HepG2 (cell line): ENCODE data around the gene RBBP8NL. TPM values are rescaled to one million over a fixed set of nuclear protein-coding genes. Genes with fewer than 3 reads are reported as not detected.

Experiments used
- ARHGAP35 ChIP-seq: sonication (generic); formaldehyde crosslinking; IDR thresholded peaks from 2 replicates; pipeline ENCODE4 v1.9.0; 2022; ENCODE audit warnings: mild to moderate bottlenecking, inconsistent platforms, moderate library complexity, missing genetic modification reagents, borderline replicate concordance
- ELF1 ChIP-seq: sonication (generic); formaldehyde crosslinking; IDR thresholded peaks from 2 replicates; pipeline ENCODE4 v1.4.0; 2020; ENCODE audit warnings: missing genetic modification reagents
- ETV5 ChIP-seq: IDR thresholded peaks from 2 replicates; pipeline ENCODE4 v1.6.1; 2018; ENCODE audit warnings: missing biosample characterization, missing genetic modification reagents, inconsistent platforms, borderline replicate concordance
- HDAC1 ChIP-seq: sonication (generic); formaldehyde crosslinking; IDR thresholded peaks from 2 replicates; pipeline ENCODE4 v1.5.1; 2020; ENCODE audit warnings: mild to moderate bottlenecking, missing genetic modification reagents
- HOXA9 ChIP-seq: sonication (generic); formaldehyde crosslinking; IDR thresholded peaks from 2 replicates; pipeline ENCODE4 v1.8.1; 2022; ENCODE audit warnings: missing genetic modification reagents, mild to moderate bottlenecking, moderate library complexity, borderline replicate concordance
- KLF12 ChIP-seq: sonication (generic); formaldehyde crosslinking; IDR thresholded peaks from 2 replicates; pipeline ENCODE4 v1.4.0; 2020; ENCODE audit warnings: missing genetic modification reagents, borderline replicate concordance
- ZNF468 ChIP-seq: sonication (generic); formaldehyde crosslinking; IDR thresholded peaks from 2 replicates; pipeline ENCODE4 v1.8.0; 2022; ENCODE audit warnings: mild to moderate bottlenecking, moderate library complexity, missing genetic modification reagents
- ZNF777 ChIP-seq: sonication (generic); formaldehyde crosslinking; IDR thresholded peaks from 2 replicates; pipeline ENCODE4 v1.4.0; 2020; ENCODE audit warnings: missing genetic modification reagents
- ZNF780A ChIP-seq: sonication (generic); formaldehyde crosslinking; IDR thresholded peaks from 2 replicates; pipeline ENCODE4 v1.8.0; 2022; ENCODE audit warnings: mild to moderate bottlenecking, missing genetic modification reagents, moderate library complexity
- ZNF891 ChIP-seq: sonication (generic); formaldehyde crosslinking; IDR thresholded peaks from 2 replicates; pipeline ENCODE4 v1.5.0; 2020; ENCODE audit warnings: mild to moderate bottlenecking, missing genetic modification reagents
- polyA plus RNA-seq, 8 experiments: library from polyadenylated mRNA; depleted of rRNA in 3 of 8; stranded (reverse) in 7 of 8; unstranded in 1 of 8; fragments of >200 nt; fragmentation: Illumina TruSeq in 4 of 8; extraction: Trizol in 4 of 8; gene quantifications; 2 replicates each; pipeline versions ENCODE4 v1.2.1 to v1.2.3, GENCODE V29; 2011 to 2016; ENCODE audit warnings: low read depth in 4 of 8, missing spikeins in 1 of 8, mixed read lengths in 1 of 8; ENCODE audit not compliant: insufficient read depth in 1 of 8
- total RNA-seq, 5 experiments: library from RNA; depleted of rRNA; stranded (reverse); fragments of >200 nt; fragmentation: Illumina TruSeq; extraction: Trizol; gene quantifications; 2 replicates each; pipeline ENCODE4 v1.2.3, GENCODE V29; 2016; ENCODE audit warnings: low read depth in 1 of 5
- TF ChIP-seq, protein P1 (sequence below): sonication (generic); formaldehyde crosslinking; IDR thresholded peaks from 2 replicates; pipeline ENCODE4 v1.4.0; 2020; ENCODE audit warnings: missing genetic modification reagents
- TF ChIP-seq, protein P2 (sequence below): sonication (generic); formaldehyde crosslinking; IDR thresholded peaks from 2 replicates; pipeline ENCODE4 v1.8.0; 2022; ENCODE audit warnings: mild to moderate bottlenecking, missing genetic modification reagents; ENCODE audit not compliant: insufficient replicate concordance
- TF ChIP-seq, protein P3 (sequence below): sonication (generic); formaldehyde crosslinking; IDR thresholded peaks from 2 replicates; pipeline ENCODE4 v1.4.0; 2020; ENCODE audit warnings: missing genetic modification reagents

The RBBP8NL gene
- total and polyA plus RNA-seq, 2 of the 13 experiments (the other 11 are each of a cell fraction or from before 2014, with no cell fraction given), result 0.69 to 0.86 TPM

DNA sequence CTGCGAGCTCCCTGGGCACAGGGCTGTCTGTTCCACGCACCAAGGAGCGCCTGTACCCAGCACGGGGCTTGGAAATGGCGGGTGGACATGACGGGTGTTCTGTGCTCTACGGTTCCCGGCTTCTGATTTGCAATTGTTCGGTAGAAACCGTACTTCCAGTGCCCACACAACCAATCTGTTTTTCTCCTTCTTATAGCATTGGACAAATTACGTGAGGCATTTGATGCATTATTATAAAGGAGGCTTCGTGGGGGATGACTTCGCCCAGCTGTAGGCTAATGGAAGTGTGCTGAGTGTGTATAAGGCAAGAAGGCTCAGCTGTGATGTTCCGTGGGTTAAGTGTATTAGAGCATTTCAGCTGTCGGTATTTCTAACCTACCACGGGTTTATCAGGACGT lies 50.3 kb downstream of the RBBP8NL start (continued):
- TF ChIP-seq HDAC1, result no peak
- TF ChIP-seq ZNF780A (CRISPR knock-in tag), result no peak
- peak; percentile 7; the same call in 1 of the 2 replicates for TF ChIP-seq ETV5
- no peak for TF ChIP-seq ZNF468 (CRISPR knock-in tag)
- TF ChIP-seq ZNF891 (CRISPR knock-in tag), result peak; percentile 3; the same call in 1 of the 2 replicates
- TF ChIP-seq, protein P1, sequence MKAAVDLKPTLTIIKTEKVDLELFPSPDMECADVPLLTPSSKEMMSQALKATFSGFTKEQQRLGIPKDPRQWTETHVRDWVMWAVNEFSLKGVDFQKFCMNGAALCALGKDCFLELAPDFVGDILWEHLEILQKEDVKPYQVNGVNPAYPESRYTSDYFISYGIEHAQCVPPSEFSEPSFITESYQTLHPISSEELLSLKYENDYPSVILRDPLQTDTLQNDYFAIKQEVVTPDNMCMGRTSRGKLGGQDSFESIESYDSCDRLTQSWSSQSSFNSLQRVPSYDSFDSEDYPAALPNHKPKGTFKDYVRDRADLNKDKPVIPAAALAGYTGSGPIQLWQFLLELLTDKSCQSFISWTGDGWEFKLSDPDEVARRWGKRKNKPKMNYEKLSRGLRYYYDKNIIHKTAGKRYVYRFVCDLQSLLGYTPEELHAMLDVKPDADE (CRISPR knock-in tag), result no peak
- TF ChIP-seq KLF12, result no peak
- TF ChIP-seq, protein P2, sequence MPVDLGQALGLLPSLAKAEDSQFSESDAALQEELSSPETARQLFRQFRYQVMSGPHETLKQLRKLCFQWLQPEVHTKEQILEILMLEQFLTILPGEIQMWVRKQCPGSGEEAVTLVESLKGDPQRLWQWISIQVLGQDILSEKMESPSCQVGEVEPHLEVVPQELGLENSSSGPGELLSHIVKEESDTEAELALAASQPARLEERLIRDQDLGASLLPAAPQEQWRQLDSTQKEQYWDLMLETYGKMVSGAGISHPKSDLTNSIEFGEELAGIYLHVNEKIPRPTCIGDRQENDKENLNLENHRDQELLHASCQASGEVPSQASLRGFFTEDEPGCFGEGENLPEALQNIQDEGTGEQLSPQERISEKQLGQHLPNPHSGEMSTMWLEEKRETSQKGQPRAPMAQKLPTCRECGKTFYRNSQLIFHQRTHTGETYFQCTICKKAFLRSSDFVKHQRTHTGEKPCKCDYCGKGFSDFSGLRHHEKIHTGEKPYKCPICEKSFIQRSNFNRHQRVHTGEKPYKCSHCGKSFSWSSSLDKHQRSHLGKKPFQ (CRISPR knock-in tag), result no peak
- TF ChIP-seq ZNF777 (CRISPR knock-in tag), result no peak
- TF ChIP-seq ELF1 (CRISPR knock-in tag), result no peak
- no peak for TF ChIP-seq ARHGAP35 (CRISPR knock-in tag)
- TF ChIP-seq, protein P3, sequence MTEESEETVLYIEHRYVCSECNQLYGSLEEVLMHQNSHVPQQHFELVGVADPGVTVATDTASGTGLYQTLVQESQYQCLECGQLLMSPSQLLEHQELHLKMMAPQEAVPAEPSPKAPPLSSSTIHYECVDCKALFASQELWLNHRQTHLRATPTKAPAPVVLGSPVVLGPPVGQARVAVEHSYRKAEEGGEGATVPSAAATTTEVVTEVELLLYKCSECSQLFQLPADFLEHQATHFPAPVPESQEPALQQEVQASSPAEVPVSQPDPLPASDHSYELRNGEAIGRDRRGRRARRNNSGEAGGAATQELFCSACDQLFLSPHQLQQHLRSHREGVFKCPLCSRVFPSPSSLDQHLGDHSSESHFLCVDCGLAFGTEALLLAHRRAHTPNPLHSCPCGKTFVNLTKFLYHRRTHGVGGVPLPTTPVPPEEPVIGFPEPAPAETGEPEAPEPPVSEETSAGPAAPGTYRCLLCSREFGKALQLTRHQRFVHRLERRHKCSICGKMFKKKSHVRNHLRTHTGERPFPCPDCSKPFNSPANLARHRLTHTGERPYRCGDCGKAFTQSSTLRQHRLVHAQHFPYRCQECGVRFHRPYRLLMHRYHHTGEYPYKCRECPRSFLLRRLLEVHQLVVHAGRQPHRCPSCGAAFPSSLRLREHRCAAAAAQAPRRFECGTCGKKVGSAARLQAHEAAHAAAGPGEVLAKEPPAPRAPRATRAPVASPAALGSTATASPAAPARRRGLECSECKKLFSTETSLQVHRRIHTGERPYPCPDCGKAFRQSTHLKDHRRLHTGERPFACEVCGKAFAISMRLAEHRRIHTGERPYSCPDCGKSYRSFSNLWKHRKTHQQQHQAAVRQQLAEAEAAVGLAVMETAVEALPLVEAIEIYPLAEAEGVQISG, result no peak
- TF ChIP-seq HOXA9 (CRISPR knock-in tag), result peak; percentile 58; the same call in 1 of the 2 replicates
